Nucleus accumbens (tissue), 56 donors: ENCODE data around the gene MEX3D.
A peak's percentile ranks its signal among the peaks of the same experiment; 100 is the strongest.

Experiments
- DNase-seq, 56 donors: peaks; one replicate each; lab custom pipeline; 2025; lab: John Stamatoyannopoulos, UW

MEX3D gene

GRCh38 chr19:1575323-1576241, 7.5 kb upstream of the MEX3D start:
- DNase-seq = no peak

- DNase-seq = peak in 1 of 56 donors; percentile 7
Observed at GRCh38 chr19:1574354-1575136, 6.4 kb upstream of the MEX3D start.

- no peak for DNase-seq
Observed at GRCh38 chr19:1572795-1573194, 4.7 kb upstream of the MEX3D start.

DNA sequence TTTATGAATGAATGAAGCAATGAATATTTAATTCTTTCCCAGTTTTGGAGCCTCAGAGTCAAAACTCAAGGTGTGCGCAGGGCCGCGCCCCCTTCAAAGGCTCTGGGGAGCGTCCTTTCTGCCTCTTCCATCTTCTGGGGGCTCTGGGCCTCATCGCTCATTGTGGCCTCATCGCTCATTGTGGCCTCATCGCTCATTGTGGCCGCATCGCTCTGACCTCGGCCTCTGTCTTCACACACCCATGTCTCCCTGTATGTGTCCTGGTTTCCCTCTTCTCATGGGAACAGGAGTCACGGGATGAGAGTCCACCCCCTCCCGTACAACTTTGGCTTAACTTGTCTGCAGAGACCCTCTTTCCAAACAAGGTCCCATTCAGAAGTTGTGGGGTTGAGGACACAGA, 3.2 kb upstream of the MEX3D start:
- no peak for DNase-seq

- DNase-seq = no peak
Observed at GRCh38 chr19:1570836-1571235, 2.7 kb upstream of the MEX3D start.

DNA sequence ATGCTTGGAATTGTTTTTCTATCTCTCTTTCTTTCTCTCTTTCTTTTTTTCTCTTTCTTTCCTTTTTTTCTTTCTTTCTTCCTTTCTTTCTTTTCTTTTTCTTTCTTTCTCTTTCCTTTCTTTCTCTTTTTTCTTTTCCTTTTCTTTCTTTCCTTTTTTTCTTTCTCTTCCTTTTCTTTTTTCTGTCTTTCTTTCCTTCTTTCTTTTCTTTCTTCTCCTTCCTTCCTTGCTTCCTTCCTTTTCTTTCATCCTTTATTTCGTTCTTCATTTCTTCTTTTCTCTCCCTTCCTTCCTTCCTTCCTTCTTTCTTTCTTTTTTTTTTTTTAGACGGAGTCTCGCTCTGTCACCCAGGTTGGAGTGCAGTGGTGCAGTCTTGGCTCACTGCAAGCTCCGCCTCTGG, 1.9 kb upstream of the MEX3D start:
- no peak for DNase-seq

DNA sequence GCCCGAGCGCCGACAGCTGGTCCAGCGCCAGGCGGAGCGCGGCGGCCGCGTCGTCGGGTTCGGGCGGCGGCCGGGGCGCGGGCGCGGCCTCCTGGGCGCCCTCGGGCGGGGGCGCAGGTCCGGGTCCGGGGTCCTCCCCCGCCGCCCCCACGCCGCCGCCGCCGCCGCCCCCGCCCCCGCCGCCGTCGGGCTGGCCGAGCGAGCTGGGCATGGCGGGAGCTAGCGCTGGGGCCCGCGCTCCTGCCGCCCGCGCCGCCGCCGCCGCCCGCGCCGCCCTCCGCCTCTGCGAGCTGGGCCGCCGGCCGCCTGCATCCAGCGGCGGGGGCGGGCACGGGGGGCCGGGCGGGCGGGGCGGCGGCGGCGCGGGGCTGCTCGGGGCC, 287 bp downstream of the MEX3D start:
- no peak for DNase-seq

DNA sequence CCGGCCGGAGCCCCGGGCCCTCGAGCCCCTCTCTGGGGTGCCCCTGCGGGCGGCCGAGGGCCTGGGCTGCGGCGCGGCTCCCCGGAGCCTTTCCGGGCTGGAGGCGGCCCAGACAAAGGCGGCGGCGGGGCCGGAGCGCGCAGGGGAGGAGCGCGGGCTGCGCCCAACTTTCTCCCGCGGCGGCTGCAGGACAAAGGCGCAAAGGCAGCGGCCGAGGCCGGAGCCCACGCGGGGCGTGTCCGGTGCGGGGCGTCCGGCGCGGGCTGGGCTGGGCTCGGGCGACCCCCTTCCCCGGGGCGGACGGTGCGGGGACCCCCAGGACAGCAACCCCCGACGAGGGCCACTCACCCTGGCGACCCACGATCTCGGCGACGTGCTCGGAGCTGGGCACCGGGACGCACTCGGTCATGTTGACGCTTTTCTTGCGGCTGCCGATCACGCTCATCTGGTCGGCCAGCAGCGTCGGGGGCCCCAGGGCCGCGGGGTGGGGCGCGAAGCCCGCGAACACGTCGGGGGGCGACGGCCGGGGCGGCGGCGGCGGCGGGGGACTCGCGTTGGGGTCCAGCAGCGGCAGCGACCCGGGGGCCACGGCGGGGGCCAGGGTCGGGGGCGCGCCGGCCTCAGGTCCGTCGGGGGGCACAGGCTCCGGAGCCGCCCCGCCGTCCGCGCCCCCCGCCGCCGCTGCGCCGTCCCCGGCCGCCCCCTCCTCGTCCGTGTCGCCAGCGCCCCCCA, 843 bp downstream of the MEX3D start:
- peak in 11 of 56 donors; percentile 16 to 61 (median 50) for DNase-seq

- peak in 55 of 56 donors; percentile 30 to 93 (median 83) for DNase-seq
Observed at GRCh38 chr19:1566392-1567115, 1.6 kb downstream of the MEX3D start.

DNA sequence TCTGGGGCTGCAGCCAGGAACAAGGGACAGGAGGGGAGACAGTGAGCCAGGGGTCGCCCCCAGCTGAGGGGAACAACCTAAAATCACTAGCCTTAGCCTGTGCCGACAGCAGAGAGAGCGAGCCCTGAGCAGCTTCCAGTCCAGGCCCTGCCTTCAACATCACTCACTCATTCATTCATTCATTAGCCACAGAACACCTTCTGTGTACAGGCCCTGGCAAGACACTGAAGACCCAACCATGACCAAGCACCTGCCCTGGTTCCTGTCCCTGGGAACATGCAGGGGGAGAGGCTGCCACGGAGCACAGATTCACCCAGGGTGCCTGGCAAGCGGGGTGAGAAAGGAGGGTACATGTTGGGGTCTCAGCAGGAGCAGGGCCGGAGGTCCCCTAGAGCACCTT, 4.9 kb downstream of the MEX3D start:
- no peak for DNase-seq

GRCh38 chr19:1561236-1561842, 6.8 kb downstream of the MEX3D start:
- no peak for DNase-seq

GRCh38 chr19:1560286-1560882, 7.7 kb downstream of the MEX3D start:
- no peak for DNase-seq

GRCh38 chr19:1558552-1558951, 9.6 kb downstream of the MEX3D start:
- DNase-seq = no peak

GRCh38 chr19:1556390-1557070, 11.6 kb downstream of the MEX3D start:
- DNase-seq = no peak

- DNase-seq = no peak
Observed at GRCh38 chr19:1555487-1556389, 12.4 kb downstream of the MEX3D start.

DNA sequence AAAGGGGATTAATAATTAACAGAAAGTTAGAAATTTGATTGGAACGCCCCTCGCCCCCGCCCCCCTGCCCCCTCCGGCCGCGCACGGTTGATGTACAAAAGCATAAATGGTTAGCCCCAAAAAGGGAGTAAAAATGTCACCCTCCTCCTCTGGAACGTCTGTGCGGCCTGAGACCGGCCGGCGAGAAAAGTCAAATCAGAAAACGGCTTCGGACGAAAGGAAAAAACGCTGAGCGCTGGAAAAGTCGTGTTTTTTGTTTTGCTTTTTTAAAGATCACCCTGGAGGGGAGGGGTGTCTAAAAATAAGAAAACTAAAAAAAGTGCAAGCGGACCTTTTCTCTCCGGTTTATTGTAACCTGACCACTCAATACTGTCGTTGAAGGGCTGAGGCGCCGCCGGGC, 13.2 kb downstream of the MEX3D start:
- DNase-seq = no peak

DNA sequence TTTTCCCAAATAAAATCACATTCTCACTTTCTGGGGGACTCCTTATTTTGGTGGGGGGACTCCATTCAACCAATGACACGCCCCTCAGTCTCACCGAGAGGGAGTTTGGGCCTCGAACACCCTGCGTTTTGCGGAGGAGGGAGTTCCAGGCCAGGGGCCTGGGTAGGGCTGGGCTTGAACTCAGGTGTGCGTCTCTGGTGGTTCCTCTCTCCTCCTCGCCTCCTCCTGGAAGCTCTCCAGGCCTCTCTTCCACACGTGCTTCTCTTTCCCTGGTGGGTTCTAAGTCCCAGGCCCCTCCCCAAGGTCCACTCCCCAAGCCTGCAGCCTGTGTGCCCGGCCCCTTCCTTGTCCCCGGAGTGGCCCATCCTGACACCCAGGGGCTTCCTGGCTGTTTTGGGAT, 14.7 kb downstream of the MEX3D start:
- DNase-seq = no peak
